Peyer's patch (tissue), 4 donors: ENCODE results near the gene CDK17. TPM values are rescaled to one million over a fixed set of nuclear protein-coding genes. Genes with fewer than 3 reads are reported as not detected.

Experiments used
- DNase-seq, 3 donors: peaks; one replicate each; pipeline ENCODE4 v3.0.0-alpha.2; 2017 to 2019
- H3K27ac ChIP-seq, 4 donors: fragments of 200-600 bp; sonication (generic); one replicate each; pipeline ENCODE4 v1.5.1; 2016 to 2019
- H3K27me3 ChIP-seq, 2 donors: fragments of 200-600 bp; sonication (generic); one replicate each; pipeline ENCODE4 v1.5.1; 2019
- H3K36me3 ChIP-seq, 3 donors: fragments of 200-600 bp; sonication (generic); one replicate each; pipeline ENCODE4 v1.5.1; 2016 to 2019
- H3K4me1 ChIP-seq, 4 donors: fragments of 200-600 bp; sonication (generic); one replicate each; pipeline ENCODE4 v1.5.1; 2016 to 2019
- H3K4me3 ChIP-seq, 4 donors: fragments of 200-600 bp; sonication (generic); 1 replicate in 3 of 4; 2 replicates in 1 of 4; pipeline ENCODE4 v1.5.1; 2016 to 2019; ENCODE audit warnings: mild to moderate bottlenecking in 1 of 4
- H3K9me3 ChIP-seq, 4 donors: fragments of 200-600 bp; sonication (generic); one replicate each; pipeline ENCODE4 v1.5.1; 2016 to 2019; ENCODE audit warnings: mild to moderate bottlenecking in 1 of 4
- POLR2A ChIP-seq, 2 donors: fragments of 450-650 bp; IDR thresholded peaks; one replicate each; pipeline ENCODE4 v1.5.1; 2017; ENCODE audit warnings: antibody characterized with exemption in 2 of 2, mild to moderate bottlenecking in 2 of 2, moderate library complexity in 2 of 2
- total RNA-seq, 4 donors: library from RNA; depleted of rRNA; stranded (reverse); fragments of >200 nt; gene quantifications; one replicate each; pipeline ENCODE4 v1.1.0, GENCODE V29; 2016
- TF ChIP-seq, protein P1 (sequence below), 6 experiments: fragments of 450-650 bp in 4 of 6; fragments of 200-600 bp in 2 of 6; sonication (generic) in 1 of 6; IDR thresholded peaks; one replicate each; pipeline ENCODE4 v1.5.1; 2017 to 2019; ENCODE audit warnings: antibody characterized with exemption in 6 of 6, mild to moderate bottlenecking in 3 of 6, moderate library complexity in 1 of 6

The CDK17 gene
- total RNA-seq, 4 donors from 2014 or later = 41.2 to 126 (median 45.7) TPM

DNA sequence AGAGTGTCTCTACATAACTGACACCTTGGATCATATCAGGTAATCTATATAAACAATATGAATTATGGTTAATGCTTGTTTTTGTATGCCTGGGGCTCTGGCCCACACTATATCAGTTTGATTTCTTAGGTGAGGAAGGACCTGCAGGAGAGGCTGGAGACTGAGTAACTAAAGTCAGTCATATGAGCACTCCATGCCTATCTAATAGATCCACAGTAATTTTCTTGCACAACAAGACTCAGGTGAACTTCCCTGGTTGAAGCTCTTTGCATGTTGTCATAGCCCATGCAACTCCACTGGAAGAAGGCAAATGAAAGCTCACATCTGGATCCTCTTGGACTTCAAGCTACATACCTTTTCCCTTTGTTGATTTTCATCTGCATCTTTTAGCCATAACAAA, 62.3 kb downstream of the CDK17 start:
- Histone ChIP-seq H3K27me3 (no peaks in the 10 kb centered on the region), H3K4me3 (no peak overlapping the region), H3K27ac (no peak overlapping the region), H3K36me3 (no peaks in the 10 kb centered on the region), H3K4me1 (peaks cover 0 to 13% (median 0%) of the 10 kb centered on the region in 4 donors), H3K9me3 (no peaks in the 10 kb centered on the region)
- TF ChIP-seq, protein P1, sequence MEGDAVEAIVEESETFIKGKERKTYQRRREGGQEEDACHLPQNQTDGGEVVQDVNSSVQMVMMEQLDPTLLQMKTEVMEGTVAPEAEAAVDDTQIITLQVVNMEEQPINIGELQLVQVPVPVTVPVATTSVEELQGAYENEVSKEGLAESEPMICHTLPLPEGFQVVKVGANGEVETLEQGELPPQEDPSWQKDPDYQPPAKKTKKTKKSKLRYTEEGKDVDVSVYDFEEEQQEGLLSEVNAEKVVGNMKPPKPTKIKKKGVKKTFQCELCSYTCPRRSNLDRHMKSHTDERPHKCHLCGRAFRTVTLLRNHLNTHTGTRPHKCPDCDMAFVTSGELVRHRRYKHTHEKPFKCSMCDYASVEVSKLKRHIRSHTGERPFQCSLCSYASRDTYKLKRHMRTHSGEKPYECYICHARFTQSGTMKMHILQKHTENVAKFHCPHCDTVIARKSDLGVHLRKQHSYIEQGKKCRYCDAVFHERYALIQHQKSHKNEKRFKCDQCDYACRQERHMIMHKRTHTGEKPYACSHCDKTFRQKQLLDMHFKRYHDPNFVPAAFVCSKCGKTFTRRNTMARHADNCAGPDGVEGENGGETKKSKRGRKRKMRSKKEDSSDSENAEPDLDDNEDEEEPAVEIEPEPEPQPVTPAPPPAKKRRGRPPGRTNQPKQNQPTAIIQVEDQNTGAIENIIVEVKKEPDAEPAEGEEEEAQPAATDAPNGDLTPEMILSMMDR (IDR thresholded peaks at IDR 0.05) = no peak
- no peak for TF ChIP-seq POLR2A (IDR thresholded peaks at IDR 0.05)
- DNase-seq = no peak

DNA sequence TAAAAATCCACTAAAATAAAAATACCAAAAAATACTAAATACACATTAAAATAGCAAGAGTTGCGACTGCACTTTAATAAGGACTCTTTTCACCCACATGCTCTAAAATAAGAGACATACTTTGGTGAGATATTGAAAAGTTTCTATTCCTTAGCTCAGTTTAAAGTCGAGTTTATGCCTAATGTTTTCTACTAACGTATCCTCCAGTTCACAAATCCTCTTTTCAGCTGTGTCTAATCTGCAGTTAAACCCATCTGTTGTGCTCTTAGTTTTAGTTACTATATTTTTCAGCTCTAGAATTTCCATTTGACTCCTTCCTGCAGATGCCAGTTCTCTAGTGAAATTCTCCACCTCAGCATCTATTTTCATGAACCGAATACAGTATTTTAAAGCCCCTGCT, 63.8 kb downstream of the CDK17 start:
- Histone ChIP-seq H3K4me3 (no peak overlapping the region), H3K4me1 (peaks cover 0 to 13% (median 0%) of the 10 kb centered on the region in 4 donors), H3K36me3 (no peaks in the 10 kb centered on the region), H3K27ac (no peak overlapping the region), H3K9me3 (no peaks in the 10 kb centered on the region), H3K27me3 (no peaks in the 10 kb centered on the region)
- TF ChIP-seq, protein P1 (IDR thresholded peaks at IDR 0.05) = no peak
- no peak for TF ChIP-seq POLR2A (IDR thresholded peaks at IDR 0.05)
- DNase-seq = no peak

DNA sequence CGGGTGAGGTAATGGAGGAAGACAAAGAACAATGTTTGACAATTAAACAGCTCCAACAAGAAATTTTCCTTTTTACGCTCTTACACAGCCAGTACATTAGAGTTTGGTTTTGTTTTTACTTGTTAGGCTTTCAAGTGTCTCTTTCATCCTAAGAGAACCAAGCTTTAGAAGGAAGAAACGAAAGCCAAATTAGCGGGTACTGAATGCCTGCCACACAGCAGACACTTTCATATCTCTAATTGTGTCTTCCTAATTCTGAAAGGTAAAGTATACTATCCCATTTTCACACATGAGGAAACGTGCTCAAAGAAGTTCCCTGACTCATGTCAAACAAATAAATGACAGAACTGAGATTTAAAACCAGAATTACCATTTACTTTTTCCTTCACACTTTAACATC, 65.0 kb downstream of the CDK17 start:
- H3K4me1 ChIP-seq = peaks cover 0 to 13% (median 0%) of the 10 kb centered on the region in 4 donors
- TF ChIP-seq POLR2A (IDR thresholded peaks at IDR 0.05) = no peak
- TF ChIP-seq, protein P1 (IDR thresholded peaks at IDR 0.05) = no peak
- H3K27me3 ChIP-seq = no peaks in the 10 kb centered on the region
- no peak for DNase-seq
- H3K9me3 ChIP-seq = no peaks in the 10 kb centered on the region
- H3K4me3 ChIP-seq = no peak overlapping the region
- H3K27ac ChIP-seq = no peak overlapping the region
- no peaks in the 10 kb centered on the region for H3K36me3 ChIP-seq

DNA sequence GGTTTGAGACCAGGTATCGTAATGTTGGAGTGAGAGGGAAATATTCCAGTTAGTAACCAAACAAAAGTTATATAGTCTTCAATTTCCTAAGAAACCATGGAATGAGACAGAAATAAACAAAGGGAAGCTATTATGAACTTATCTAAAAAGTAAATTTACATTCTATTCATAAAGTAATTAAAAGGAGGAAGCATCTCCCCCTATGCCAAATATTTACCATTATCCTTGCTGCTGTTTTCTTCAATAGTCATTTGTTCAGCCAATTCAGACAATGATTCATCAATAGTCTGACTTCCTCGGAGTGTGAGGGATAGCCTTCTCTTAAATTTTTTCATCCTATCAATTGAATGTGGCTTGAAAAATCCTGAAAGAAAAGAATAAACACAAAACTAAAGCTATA, 65.7 kb downstream of the CDK17 start:
- TF ChIP-seq, protein P1 (IDR thresholded peaks at IDR 0.05) = no peak
- TF ChIP-seq POLR2A (IDR thresholded peaks at IDR 0.05) = no peak

DNA sequence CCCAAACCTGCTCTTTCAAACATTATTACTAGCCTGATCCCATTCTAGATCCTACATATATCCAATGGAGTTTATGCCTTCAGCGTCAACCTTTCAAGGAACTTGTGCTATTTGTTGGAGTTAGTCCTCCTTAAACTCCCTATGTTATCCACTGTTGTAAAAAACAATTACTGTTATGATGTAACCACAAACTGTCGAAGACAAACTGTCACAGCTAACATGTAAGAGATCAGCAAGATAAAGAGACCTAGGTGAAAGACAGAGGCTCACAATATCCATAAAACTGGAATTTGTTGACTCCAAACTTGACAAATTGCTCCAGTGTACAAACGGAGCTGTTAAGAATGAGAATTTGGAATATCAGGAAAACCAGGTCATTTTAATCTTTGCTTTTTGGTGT, 70.7 kb downstream of the CDK17 start:
- no peak for TF ChIP-seq POLR2A (IDR thresholded peaks at IDR 0.05)
- TF ChIP-seq, protein P1 (IDR thresholded peaks at IDR 0.05) = no peak
- DNase-seq = no peak
- H3K4me3 ChIP-seq = no peak overlapping the region
- H3K27me3 ChIP-seq = no peaks in the 10 kb centered on the region
- H3K36me3 ChIP-seq = no peaks in the 10 kb centered on the region
- H3K27ac ChIP-seq = no peak overlapping the region
- H3K4me1 ChIP-seq = no peaks in the 10 kb centered on the region
- no peaks in the 10 kb centered on the region for H3K9me3 ChIP-seq

More for the DNA sequence above, 65.7 kb downstream of the CDK17 start:
- H3K27me3 ChIP-seq = no peaks in the 10 kb centered on the region
- H3K36me3 ChIP-seq = no peaks in the 10 kb centered on the region
- no peaks in the 10 kb centered on the region for H3K9me3 ChIP-seq
- H3K4me3 ChIP-seq = no peak overlapping the region
- no peak for DNase-seq
- no peak overlapping the region for H3K27ac ChIP-seq
- peaks cover 0 to 13% (median 0%) of the 10 kb centered on the region in 4 donors for H3K4me1 ChIP-seq

DNA sequence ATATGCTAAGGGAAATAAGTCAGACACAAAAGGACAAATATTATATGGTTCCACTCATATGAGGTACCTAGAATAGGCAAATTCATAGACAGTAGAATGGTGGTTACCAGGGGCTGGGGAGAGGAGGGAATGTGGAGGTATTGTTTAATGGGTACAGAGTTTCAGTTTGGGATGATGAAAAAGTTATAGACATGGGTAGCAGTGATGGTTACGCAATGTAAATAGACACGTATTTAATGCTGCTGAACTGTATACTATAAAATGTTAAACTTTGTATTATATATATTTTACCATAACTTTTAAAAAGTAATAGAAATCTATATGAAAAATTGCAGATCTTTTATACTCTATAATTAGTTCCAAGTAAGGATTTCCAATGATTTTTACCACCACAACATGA, 71.2 kb downstream of the CDK17 start:
- H3K4me3 ChIP-seq = no peak overlapping the region
- H3K4me1 ChIP-seq = no peaks in the 10 kb centered on the region
- no peak for TF ChIP-seq POLR2A (IDR thresholded peaks at IDR 0.05)
- TF ChIP-seq, protein P1 (IDR thresholded peaks at IDR 0.05) = no peak
- H3K27me3 ChIP-seq = no peaks in the 10 kb centered on the region
- H3K36me3 ChIP-seq = no peaks in the 10 kb centered on the region
- H3K27ac ChIP-seq = no peak overlapping the region
- H3K9me3 ChIP-seq = no peaks in the 10 kb centered on the region
- DNase-seq = no peak
